Measurements from ENCODE around the gene GH1. TPM values are rescaled to one million over a fixed set of nuclear protein-coding genes. Genes with fewer than 3 reads are reported as not detected.

GH1 gene
- total and polyA plus RNA-seq, 7 donors, result 0.25 TPM; not detected in 6

- Histone ChIP-seq H3K27me3 (no peaks in the 10 kb centered on the region), H3K9me3 (no peaks in the 10 kb centered on the region), H3K4me3 (no peak overlapping the region), H3K36me3 (no peaks in the 10 kb centered on the region), H3K4me1 (no peaks in the 10 kb centered on the region), H3K27ac (no peak overlapping the region)
- intact Hi-C loops (cut with DNase I), result no loop called here
- TF ChIP-seq POLR2A (IDR thresholded peaks at IDR 0.05) (no peak), POLR2AphosphoS5 (IDR thresholded peaks at IDR 0.05) (no peak), EP300 (IDR thresholded peaks at IDR 0.05) (no peak), CTCF (IDR thresholded peaks at IDR 0.05) (no peak)
- DNase-seq, result no peak
- WGBS, 2 donors, result 91 to 92% methylated on average over 6 of the region's 6 CpGs
Measured at GRCh38 chr17:63937319-63937718, 18.7 kb upstream of the GH1 start.

GRCh38 chr17:63934183-63935112 lies 15.8 kb upstream of the GH1 start:
- Histone ChIP-seq H3K27me3 (no peaks in the 10 kb centered on the region), H3K27ac (no peak overlapping the region), H3K4me3 (no peak overlapping the region), H3K4me1 (no peaks in the 10 kb centered on the region), H3K36me3 (no peaks in the 10 kb centered on the region), H3K9me3 (no peaks in the 10 kb centered on the region)
- DNase-seq, result no peak
- TF ChIP-seq CTCF (IDR thresholded peaks at IDR 0.05), result no peak
- TF ChIP-seq POLR2A (IDR thresholded peaks at IDR 0.05), result no peak
- TF ChIP-seq POLR2AphosphoS5 (IDR thresholded peaks at IDR 0.05), result no peak
- no peak for TF ChIP-seq EP300 (IDR thresholded peaks at IDR 0.05)
- intact Hi-C loops (cut with DNase I), result no loop called here
- WGBS, 2 donors, result 80 to 82% methylated on average over 21 of the region's 21 CpGs

GRCh38 chr17:63933598-63933997 lies 15.0 kb upstream of the GH1 start:
- Histone ChIP-seq H3K27ac (no peak overlapping the region), H3K36me3 (no peaks in the 10 kb centered on the region), H3K4me1 (no peaks in the 10 kb centered on the region), H3K27me3 (no peaks in the 10 kb centered on the region), H3K9me3 (no peaks in the 10 kb centered on the region), H3K4me3 (no peak overlapping the region)
- TF ChIP-seq POLR2A (IDR thresholded peaks at IDR 0.05) (no peak), POLR2AphosphoS5 (IDR thresholded peaks at IDR 0.05) (no peak), CTCF (IDR thresholded peaks at IDR 0.05) (no peak), EP300 (IDR thresholded peaks at IDR 0.05) (no peak)
- intact Hi-C loops (cut with DNase I), result no loop called here
- DNase-seq, result no peak
- WGBS, 2 donors, result 87 to 89% methylated on average over 8 of the region's 8 CpGs

GRCh38 chr17:63932721-63933120 lies 14.1 kb upstream of the GH1 start:
- H3K36me3 ChIP-seq, result no peaks in the 10 kb centered on the region
- WGBS, 2 donors, result 83 to 96% methylated on average over 4 of the region's 4 CpGs

More at GRCh38 chr17:63932721-63933120, 14.1 kb upstream of the GH1 start:
- no peaks in the 10 kb centered on the region for H3K27me3 ChIP-seq
- H3K4me1 ChIP-seq, result no peaks in the 10 kb centered on the region
- H3K27ac ChIP-seq, result no peak overlapping the region
- DNase-seq, result no peak
- intact Hi-C loops (cut with DNase I), result no loop called here
- H3K4me3 ChIP-seq, result no peak overlapping the region
- TF ChIP-seq POLR2A (IDR thresholded peaks at IDR 0.05) (no peak), POLR2AphosphoS5 (IDR thresholded peaks at IDR 0.05) (no peak), EP300 (IDR thresholded peaks at IDR 0.05) (no peak), CTCF (IDR thresholded peaks at IDR 0.05) (no peak)
- no peaks in the 10 kb centered on the region for H3K9me3 ChIP-seq

All from sigmoid colon (tissue), 7 donors.